Mesendoderm (in vitro differentiated cells): ENCODE results near the gene C1GALT1.

ENCODE experiments used
- DNase-seq: peaks from one replicate; pipeline ENCODE4 v3.0.0; 2013
- H2AK5ac ChIP-seq: 2 replicates; pipeline ENCODE4 v1.6.1; 2013; ENCODE audit warnings: low read length, inconsistent platforms
- H2BK120ac ChIP-seq: 2 replicates; pipeline ENCODE4 v1.6.1; 2013; ENCODE audit warnings: low read depth, mild to moderate bottlenecking, low read length, moderate library complexity, mixed read lengths
- H2BK15ac ChIP-seq: replicated peaks from 2 replicates; pipeline ENCODE4 v1.6.1; 2013; ENCODE audit warnings: low read depth, mild to moderate bottlenecking, moderate library complexity
- H2BK5ac ChIP-seq: 2 replicates; pipeline ENCODE4 v1.6.1; 2013; ENCODE audit warnings: low read length, inconsistent platforms
- H3K18ac ChIP-seq: 2 replicates; pipeline ENCODE4 v1.6.1; 2013; ENCODE audit warnings: mild to moderate bottlenecking, low read length, mixed read lengths
- H3K23ac ChIP-seq: one replicate; pipeline ENCODE4 v1.6.1; 2013; ENCODE audit warnings: low read length
- H3K27ac ChIP-seq: 2 replicates; pipeline ENCODE4 v1.5.1; 2013; ENCODE audit warnings: low read depth, mild to moderate bottlenecking, inconsistent platforms, low read length, moderate library complexity
- H3K27me3 ChIP-seq: 2 replicates; pipeline ENCODE4 v1.6.1; 2013; ENCODE audit warnings: low read length, control low read depth, mild to moderate bottlenecking, inconsistent platforms; ENCODE audit not compliant: insufficient read depth, poor library complexity
- H3K36me3 ChIP-seq: 2 replicates; pipeline ENCODE4 v1.6.1; 2013; ENCODE audit warnings: low read length, inconsistent platforms; ENCODE audit not compliant: control insufficient read depth, insufficient read depth
- H3K4ac ChIP-seq: one replicate; pipeline ENCODE4 v1.6.1; 2013; ENCODE audit warnings: low read depth, mild to moderate bottlenecking, low read length, moderate library complexity
- H3K4me1 ChIP-seq: 2 replicates; pipeline ENCODE4 v1.6.1; 2013; ENCODE audit warnings: low read depth, low read length, inconsistent platforms; ENCODE audit not compliant: control insufficient read depth
- H3K4me2 ChIP-seq: 2 replicates; pipeline ENCODE4 v1.6.1; 2013; ENCODE audit warnings: low read length
- H3K4me3 ChIP-seq: 2 replicates; pipeline ENCODE4 v1.5.1; 2013; ENCODE audit warnings: mild to moderate bottlenecking, low read length
- H3K56ac ChIP-seq: one replicate; pipeline ENCODE4 v1.6.1; 2013; ENCODE audit warnings: low read length
- H3K79me1 ChIP-seq: 2 replicates; pipeline ENCODE4 v1.6.1; 2013; ENCODE audit warnings: low read length, inconsistent platforms
- H3K79me2 ChIP-seq: 2 replicates; pipeline ENCODE4 v1.6.1; 2013; ENCODE audit warnings: mild to moderate bottlenecking, low read length; ENCODE audit not compliant: control insufficient read depth, insufficient read depth
- H3K9ac ChIP-seq: 2 replicates; pipeline ENCODE4 v1.6.1; 2013; ENCODE audit warnings: low read length, inconsistent platforms
- H4K5ac ChIP-seq: one replicate; pipeline ENCODE4 v1.6.1; 2013; ENCODE audit warnings: low read length
- H4K8ac ChIP-seq: one replicate; pipeline ENCODE4 v1.6.1; 2013; ENCODE audit warnings: low read depth, mild to moderate bottlenecking, control low read depth, low read length, moderate library complexity
- WGBS: extraction: QIAGEN DNeasy Blood & Tissue Kit; methylation state at CpG from one replicate; pipeline ENCODE4 v1.1.7; 2013; ENCODE audit warnings: low lambda C conversion rate, missing lambda C conversion rate; ENCODE audit not compliant: insufficient coverage; ENCODE audit errors: extremely low coverage; 5-methylcytosine and 5-hydroxymethylcytosine counted together

Gene C1GALT1

DNA sequence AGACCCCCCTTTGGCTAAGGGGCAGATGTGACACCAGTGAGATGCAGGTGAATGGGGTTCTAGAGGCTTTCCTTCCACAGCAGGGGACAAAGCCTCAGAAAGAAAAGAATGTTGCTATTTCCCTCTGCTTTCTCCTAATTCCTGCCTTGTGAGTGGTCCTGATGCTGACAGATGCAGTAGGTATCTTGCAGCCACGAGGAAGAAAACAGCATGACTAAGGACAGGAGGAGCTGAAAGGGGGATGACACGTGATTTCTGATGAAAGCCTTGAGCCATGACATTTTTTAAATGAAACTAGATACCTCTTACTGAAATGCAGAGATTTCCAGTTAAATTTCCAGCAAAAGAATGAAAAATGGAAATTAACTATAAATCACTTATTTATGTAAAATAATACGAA, 92.4 kb downstream of the C1GALT1 start:
- no peaks in the 10 kb centered on the region for H3K79me1 ChIP-seq
- H3K9ac ChIP-seq = no peak overlapping the region
- H2BK5ac ChIP-seq = no peak overlapping the region
- no CpG with 5 or more reads among the region's 3 CpGs for WGBS
- no peak overlapping the region for H4K5ac ChIP-seq
- DNase-seq = peak; percentile 87
- no peaks in the 10 kb centered on the region for H3K36me3 ChIP-seq
- no peak overlapping the region for H3K56ac ChIP-seq
- no peak overlapping the region for H3K4ac ChIP-seq
- H3K18ac ChIP-seq = no peak overlapping the region
- no peak overlapping the region for H3K23ac ChIP-seq
- H3K27me3 ChIP-seq = no peaks in the 10 kb centered on the region
- no peak overlapping the region for H4K8ac ChIP-seq
- no peak overlapping the region for H2BK120ac ChIP-seq
- H3K4me1 ChIP-seq = no peaks in the 10 kb centered on the region
- no peaks in the 10 kb centered on the region for H3K79me2 ChIP-seq
- no peak overlapping the region for H3K4me3 ChIP-seq
- H3K4me2 ChIP-seq = no peak overlapping the region
- H2AK5ac ChIP-seq = no peak overlapping the region
- H2BK15ac ChIP-seq = no peak overlapping the region
- H3K27ac ChIP-seq = no peak overlapping the region

GRCh38 chr7:7276161-7276560, 93.8 kb downstream of the C1GALT1 start:
- no peak overlapping the region for H3K23ac ChIP-seq
- no peak overlapping the region for H2BK5ac ChIP-seq
- no CpG with 5 or more reads among the region's 3 CpGs for WGBS
- H3K18ac ChIP-seq = no peak overlapping the region
- no peak overlapping the region for H4K5ac ChIP-seq
- no peak overlapping the region for H3K27ac ChIP-seq
- H3K4me1 ChIP-seq = no peaks in the 10 kb centered on the region
- H4K8ac ChIP-seq = no peak overlapping the region
- no peak overlapping the region for H3K4ac ChIP-seq
- H3K56ac ChIP-seq = no peak overlapping the region
- H3K27me3 ChIP-seq = no peaks in the 10 kb centered on the region
- H3K79me2 ChIP-seq = no peaks in the 10 kb centered on the region
- no peak overlapping the region for H3K9ac ChIP-seq
- no peak overlapping the region for H3K4me3 ChIP-seq
- H2BK15ac ChIP-seq = no peak overlapping the region
- H2AK5ac ChIP-seq = no peak overlapping the region
- no peaks in the 10 kb centered on the region for H3K36me3 ChIP-seq
- DNase-seq = no peak
- H2BK120ac ChIP-seq = no peak overlapping the region
- no peaks in the 10 kb centered on the region for H3K79me1 ChIP-seq
- no peak overlapping the region for H3K4me2 ChIP-seq

GRCh38 chr7:7290429-7291122, 108.2 kb downstream of the C1GALT1 start:
- H3K23ac ChIP-seq = no peak overlapping the region
- H3K4ac ChIP-seq = no peak overlapping the region
- H3K4me3 ChIP-seq = no peak overlapping the region
- H2BK5ac ChIP-seq = no peak overlapping the region
- no peak overlapping the region for H2BK120ac ChIP-seq
- H3K79me2 ChIP-seq = no peaks in the 10 kb centered on the region
- H3K56ac ChIP-seq = no peak overlapping the region
- WGBS = no CpG with 5 or more reads among the region's 5 CpGs
- no peaks in the 10 kb centered on the region for H3K79me1 ChIP-seq
- no peaks in the 10 kb centered on the region for H3K4me1 ChIP-seq
- DNase-seq = no peak
- H2BK15ac ChIP-seq = no peak overlapping the region
- no peak overlapping the region for H4K8ac ChIP-seq
- H3K36me3 ChIP-seq = no peaks in the 10 kb centered on the region
- H3K27me3 ChIP-seq = no peaks in the 10 kb centered on the region
- H3K18ac ChIP-seq = no peak overlapping the region
- H3K4me2 ChIP-seq = no peak overlapping the region
- H2AK5ac ChIP-seq = no peak overlapping the region
- no peak overlapping the region for H3K27ac ChIP-seq
- no peak overlapping the region for H3K9ac ChIP-seq
- no peak overlapping the region for H4K5ac ChIP-seq

DNA sequence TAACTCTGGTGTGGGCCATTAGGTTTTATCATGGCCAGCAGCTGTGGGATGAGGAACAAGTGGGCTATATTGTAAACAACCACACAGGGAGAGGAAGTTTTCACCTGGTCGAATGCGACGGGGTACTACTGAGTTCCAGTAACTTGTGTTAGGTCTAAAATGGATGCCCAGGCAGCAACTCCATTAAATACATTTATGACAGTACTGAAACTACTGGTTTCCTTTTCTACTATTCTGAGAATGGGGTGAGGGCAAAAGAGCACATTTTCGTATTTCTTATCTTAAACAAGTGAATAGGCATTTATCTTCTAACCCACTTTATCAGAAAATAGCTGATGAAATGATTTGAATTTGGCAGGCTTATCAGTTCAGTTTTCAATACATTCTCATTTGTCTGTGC, 109.7 kb downstream of the C1GALT1 start:
- H3K36me3 ChIP-seq = no peaks in the 10 kb centered on the region
- H3K18ac ChIP-seq = no peak overlapping the region
- H3K27me3 ChIP-seq = no peaks in the 10 kb centered on the region
- no peaks in the 10 kb centered on the region for H3K4me1 ChIP-seq
- no CpG with 5 or more reads among the region's 4 CpGs for WGBS
- no peak overlapping the region for H2BK5ac ChIP-seq
- H3K4me3 ChIP-seq = no peak overlapping the region
- no peaks in the 10 kb centered on the region for H3K79me1 ChIP-seq
- no peaks in the 10 kb centered on the region for H3K79me2 ChIP-seq
- H3K9ac ChIP-seq = no peak overlapping the region
- no peak overlapping the region for H3K56ac ChIP-seq
- H3K27ac ChIP-seq = no peak overlapping the region
- H3K4me2 ChIP-seq = no peak overlapping the region
- H4K8ac ChIP-seq = no peak overlapping the region
- H2AK5ac ChIP-seq = no peak overlapping the region
- DNase-seq = no peak
- no peak overlapping the region for H2BK120ac ChIP-seq
- no peak overlapping the region for H3K4ac ChIP-seq
- no peak overlapping the region for H4K5ac ChIP-seq
- H3K23ac ChIP-seq = no peak overlapping the region
- no peak overlapping the region for H2BK15ac ChIP-seq

DNA sequence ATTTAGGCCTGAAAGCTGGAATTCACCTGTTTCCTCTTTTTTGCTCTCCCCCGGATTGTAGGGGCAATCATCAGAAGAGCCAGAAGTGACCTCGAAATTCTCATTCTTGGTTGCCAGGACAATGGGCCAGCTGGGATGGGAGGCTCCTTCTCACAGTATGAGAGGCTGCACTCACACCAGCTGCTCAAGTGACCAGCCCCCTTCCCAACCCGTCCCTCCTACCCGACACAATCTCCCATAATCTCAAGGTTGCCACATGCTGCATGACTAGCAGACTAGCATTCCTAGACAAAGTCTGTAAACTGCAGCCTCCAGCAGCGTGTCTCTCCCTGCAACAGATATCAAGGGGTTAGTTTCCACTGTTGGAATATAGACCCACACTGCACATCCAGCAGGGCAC, 110.3 kb downstream of the C1GALT1 start:
- no CpG with 5 or more reads among the region's 5 CpGs for WGBS
- no peaks in the 10 kb centered on the region for H3K4me1 ChIP-seq
- no peak overlapping the region for H3K18ac ChIP-seq

GRCh38 chr7:7293092-7293491, 110.7 kb downstream of the C1GALT1 start:
- H3K56ac ChIP-seq = no peak overlapping the region
- no peak overlapping the region for H3K4me2 ChIP-seq
- H3K27me3 ChIP-seq = no peaks in the 10 kb centered on the region
- no peaks in the 10 kb centered on the region for H3K79me2 ChIP-seq
- H3K4ac ChIP-seq = no peak overlapping the region
- H3K18ac ChIP-seq = no peak overlapping the region
- H2BK5ac ChIP-seq = no peak overlapping the region
- no peak overlapping the region for H3K4me3 ChIP-seq
- H2BK120ac ChIP-seq = no peak overlapping the region
- WGBS = no CpG with 5 or more reads among the region's 2 CpGs
- no peaks in the 10 kb centered on the region for H3K4me1 ChIP-seq
- H3K9ac ChIP-seq = no peak overlapping the region
- H2BK15ac ChIP-seq = no peak overlapping the region
- H3K36me3 ChIP-seq = no peaks in the 10 kb centered on the region
- no peak overlapping the region for H4K5ac ChIP-seq
- H3K27ac ChIP-seq = no peak overlapping the region
- H3K23ac ChIP-seq = no peak overlapping the region
- no peak overlapping the region for H4K8ac ChIP-seq
- H2AK5ac ChIP-seq = no peak overlapping the region
- no peaks in the 10 kb centered on the region for H3K79me1 ChIP-seq
- no peak for DNase-seq

More for the DNA sequence above, 110.3 kb downstream of the C1GALT1 start:
- Histone ChIP-seq H3K56ac (no peak overlapping the region), H2BK5ac (no peak overlapping the region), H3K79me1 (no peaks in the 10 kb centered on the region), H3K36me3 (no peaks in the 10 kb centered on the region), H3K4me2 (no peak overlapping the region), H4K8ac (no peak overlapping the region), H2BK120ac (no peak overlapping the region), H4K5ac (no peak overlapping the region), H3K27me3 (no peaks in the 10 kb centered on the region), H3K27ac (no peak overlapping the region), H3K4ac (no peak overlapping the region), H2BK15ac (no peak overlapping the region), H3K4me3 (no peak overlapping the region), H3K23ac (no peak overlapping the region), H3K9ac (no peak overlapping the region), H3K79me2 (no peaks in the 10 kb centered on the region), H2AK5ac (no peak overlapping the region)
- DNase-seq = peak; percentile 22
